HCT116 (cell line): ENCODE data around the gene ANKRD9. TPM values are rescaled to one million over a fixed set of nuclear protein-coding genes. Genes with fewer than 3 reads are reported as not detected.

Experiments
- ATAC-seq: fragments of 200-7000 bp; cut with Tn5 transposase; 2 replicates; pipeline ENCODE4 v1.9.1; 2020; ENCODE audit warnings: mild to moderate bottlenecking, moderate library complexity
- BruUV-seq: library from RNA; stranded (reverse); fragments of 400-500 nt; replicated peaks from 2 replicates; lab custom pipeline; 2021; lab: Mats Ljungman, UMichigan
- CTCF ChIA-PET: fragments of 300-600 bp; sonication (Branson Sonifier 250); formaldehyde crosslinking; loops from one replicate; lab custom pipeline; 2021; ENCODE audit warnings: antibody characterized with exemption; lab: Charles Lee
- POLR2A ChIA-PET: fragments of 300-600, 350-600 bp; sonication (Branson Sonifier 250); formaldehyde crosslinking; loops from one replicate; lab custom pipeline; 2021; ENCODE audit warnings: antibody characterized with exemption; lab: Charles Lee
- RAD21 ChIA-PET, 2 experiments: fragments of 300-600 bp; sonication (Branson Sonifier 250); formaldehyde crosslinking; loops; one replicate each; lab custom pipeline; 2023; ENCODE audit warnings: low total read pairs in 2 of 2; ENCODE audit not compliant: uncharacterized antibody in 2 of 2, unreplicated experiment in 2 of 2, low non-redundant PET in 1 of 2; lab: Charles Lee
- DNase-seq: peaks from one replicate; pipeline ENCODE4 v3.0.0-alpha.2; 2010; ENCODE audit warnings: low read depth, low spot score
- H2AFZ ChIP-seq: fragments of 200-600 bp; shearing (Covaris generic), sonication (generic); 2 replicates; pipeline ENCODE4 v1.6.1; 2017; ENCODE audit warnings: low read depth, mixed run types, mixed read lengths, antibody characterized with exemption, low read length; ENCODE audit not compliant: poor library complexity, severe bottlenecking
- H3K27ac ChIP-seq: 2 replicates; pipeline ENCODE4 v1.5.1; 2012; ENCODE audit warnings: low read depth, low read length
- H3K27me3 ChIP-seq: fragments of 200-600 bp; sonication (generic); 2 replicates; pipeline ENCODE4 v1.6.1; 2016; ENCODE audit warnings: mixed run types, low read length, mixed read lengths; ENCODE audit not compliant: insufficient read depth
- H3K36me3 ChIP-seq, 2 experiments: fragments of 200-500 bp in 1 of 2; fragments of 200-600 bp in 1 of 2; sonication (Bioruptor generic) in 1 of 2; sonication (generic) in 1 of 2; 2 replicates each; pipeline versions ENCODE4 v1.5.1 to v1.6.1; 2014 to 2016; ENCODE audit warnings: low read length in 2 of 2, inconsistent platforms in 1 of 2, mixed read lengths in 1 of 2, mixed run types in 1 of 2; ENCODE audit not compliant: insufficient read depth in 2 of 2, control insufficient read depth in 1 of 2
- H3K4me1 ChIP-seq, 2 experiments: fragments of 200-600 bp in 1 of 2; sonication (generic) in 1 of 2; 2 replicates each; pipeline versions ENCODE4 v1.5.1 to v1.6.1; 2012 to 2017; ENCODE audit warnings: low read length in 2 of 2, inconsistent platforms in 1 of 2, mild to moderate bottlenecking in 1 of 2, mixed read lengths in 1 of 2, mixed run types in 1 of 2, moderate library complexity in 1 of 2; ENCODE audit not compliant: insufficient read depth in 2 of 2, control insufficient read depth in 1 of 2
- H3K4me2 ChIP-seq: fragments of 200-600 bp; sonication (generic); 2 replicates; pipeline ENCODE4 v1.6.1; 2017; ENCODE audit warnings: mixed run types, low read length, mixed read lengths
- H3K4me3 ChIP-seq, 2 experiments: fragments of 200-600 bp in 1 of 2; sonication (generic) in 1 of 2; replicated peaks in 1 of 2; 2 replicates each; pipeline ENCODE4 v1.5.1; 2011 to 2016; ENCODE audit warnings: low read length in 2 of 2, control low read depth in 1 of 2, low read depth in 1 of 2, mild to moderate bottlenecking in 1 of 2, mixed read lengths in 1 of 2, mixed run types in 1 of 2
- H3K79me2 ChIP-seq: fragments of 200-600 bp; sonication (generic); 2 replicates; pipeline ENCODE4 v1.6.1; 2017; ENCODE audit warnings: mild to moderate bottlenecking, mixed run types, low read length, moderate library complexity, mixed read lengths; ENCODE audit not compliant: insufficient read depth
- H3K9ac ChIP-seq: fragments of 200-600 bp; sonication (generic); 2 replicates; pipeline ENCODE4 v1.6.1; 2016; ENCODE audit warnings: low read length, mixed read lengths
- H3K9me2 ChIP-seq: fragments of 200-600 bp; sonication (generic), shearing (Covaris generic); 2 replicates; pipeline ENCODE4 v1.6.1; 2017; ENCODE audit warnings: mixed run types, mild to moderate bottlenecking, moderate library complexity; ENCODE audit not compliant: insufficient read depth
- H3K9me3 ChIP-seq, 2 experiments: fragments of 200-500 bp in 1 of 2; fragments of 200-600 bp in 1 of 2; sonication (Bioruptor generic) in 1 of 2; sonication (generic) in 1 of 2; 2 replicates each; pipeline ENCODE4 v1.6.1; 2014 to 2017; ENCODE audit warnings: low read length in 2 of 2, mixed read lengths in 2 of 2, inconsistent platforms in 1 of 2, low read depth in 1 of 2, mild to moderate bottlenecking in 1 of 2, mixed run types in 1 of 2, moderate library complexity in 1 of 2; ENCODE audit not compliant: control insufficient read depth in 1 of 2, insufficient read depth in 1 of 2
- H4K20me1 ChIP-seq: fragments of 200-600 bp; sonication (generic), shearing (Covaris generic); 2 replicates; pipeline ENCODE4 v1.6.1; 2017; ENCODE audit warnings: mixed run types, mild to moderate bottlenecking, moderate library complexity; ENCODE audit not compliant: insufficient read depth
- ATF3 ChIP-seq: IDR thresholded peaks from 2 replicates; pipeline ENCODE4 v1.6.1; 2012
- CEBPB ChIP-seq: IDR thresholded peaks from 2 replicates; pipeline ENCODE4 v1.6.1; 2012; ENCODE audit warnings: low read depth
- ELF1 ChIP-seq: IDR thresholded peaks from 2 replicates; pipeline ENCODE4 v1.6.1; 2012; ENCODE audit warnings: low read depth, borderline replicate concordance
- EZH2 ChIP-seq: fragments of 200-600 bp; sonication (generic); IDR thresholded peaks from 2 replicates; pipeline ENCODE4 v1.6.1; 2017; ENCODE audit warnings: antibody characterized with exemption, mixed run types
- EZH2phosphoT487 ChIP-seq: fragments of 200-600 bp; IDR thresholded peaks from 2 replicates; pipeline ENCODE4 v1.6.1; 2018; ENCODE audit warnings: antibody characterized with exemption, borderline replicate concordance
- FOSL1 ChIP-seq: IDR thresholded peaks from 2 replicates; pipeline ENCODE4 v1.6.1; 2012; ENCODE audit warnings: low read depth
- POLR2A ChIP-seq: IDR thresholded peaks from 2 replicates; pipeline ENCODE4 v1.7.0; 2011; ENCODE audit warnings: borderline replicate concordance; ENCODE audit not compliant: insufficient read depth, insufficient read length; ENCODE audit errors: extremely low read depth
- POLR2AphosphoS5 ChIP-seq: IDR thresholded peaks from 2 replicates; pipeline ENCODE4 v1.6.1; 2011; ENCODE audit warnings: mild to moderate bottlenecking, low read depth, low read length, moderate library complexity
- RAD21 ChIP-seq: IDR thresholded peaks from 2 replicates; pipeline ENCODE4 v1.6.1; 2012; ENCODE audit warnings: low read depth, mild to moderate bottlenecking
- REST ChIP-seq: IDR thresholded peaks from 2 replicates; pipeline ENCODE4 v1.6.1; 2012; ENCODE audit warnings: low read depth
- TCF7L2 ChIP-seq: IDR thresholded peaks from 2 replicates; pipeline ENCODE4 v1.7.0; 2011; ENCODE audit warnings: borderline replicate concordance, inconsistent platforms; ENCODE audit not compliant: insufficient read depth, insufficient read length; ENCODE audit errors: extremely low read depth
- ZBTB33 ChIP-seq: IDR thresholded peaks from 2 replicates; pipeline ENCODE4 v1.6.1; 2011; ENCODE audit warnings: mild to moderate bottlenecking, low read length, moderate library complexity; ENCODE audit not compliant: insufficient replicate concordance; ENCODE audit errors: extremely low read depth
- ZFX ChIP-seq: fragments of 450-650 bp; IDR thresholded peaks from 2 replicates; pipeline ENCODE4 v1.6.1; 2017
- intact Hi-C: fragments of 100-400 bp; cut with micrococcal nuclease; formaldehyde crosslinking; loops from 2 replicates; pipeline ENCODE4 v1.10.0; 2022
- total RNA-seq: library from RNA; stranded (reverse); gene quantifications from one replicate; pipeline ENCODE4 v1.2.1, GENCODE V29; 2021; ENCODE audit not compliant: unreplicated experiment

Gene ANKRD9
- total RNA-seq, 1 experiment from 2014 or later = 29.0 TPM

DNA sequence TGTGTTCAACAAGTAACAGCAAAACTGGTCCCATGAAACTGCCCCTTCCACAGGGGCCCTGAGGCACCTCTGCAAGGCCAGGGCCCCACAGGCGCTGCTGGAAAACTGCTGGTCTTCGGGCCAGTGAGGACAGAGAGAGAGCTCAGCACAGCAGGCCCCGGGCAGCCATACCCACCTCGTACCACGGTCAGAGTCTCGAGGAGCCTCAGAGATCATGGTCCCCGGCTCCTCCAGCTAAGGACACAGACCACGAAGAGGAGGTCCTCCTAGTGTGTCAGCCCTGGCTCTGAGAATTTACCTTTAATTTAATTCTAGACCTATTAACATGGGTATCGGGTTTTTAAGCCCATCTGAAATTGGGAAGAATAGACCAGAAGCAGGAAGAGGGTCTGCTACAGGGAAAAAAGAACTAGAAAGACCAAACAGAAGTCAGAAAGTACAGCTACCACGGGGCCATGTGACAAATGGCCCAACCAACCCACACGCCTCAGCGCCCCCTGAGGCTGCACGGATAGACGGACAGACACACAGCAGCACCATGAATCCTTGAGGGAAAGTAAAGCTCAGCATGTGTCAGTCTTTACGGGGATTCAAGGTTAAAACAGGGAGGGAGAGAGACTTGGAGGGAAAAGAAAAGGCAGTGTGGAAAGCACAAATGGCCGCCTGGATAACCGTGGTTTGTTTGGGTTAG lies 22.9 kb downstream of the ANKRD9 start:
- ATAC-seq (no peak), DNase-seq (no peak)
- intact Hi-C loops = no loop called here
- H3K9ac ChIP-seq = no peak overlapping the region
- BruUV-seq = no TSS peak
- ChIA-PET POLR2A (no interaction called here), RAD21 (no interaction called here), CTCF (no interaction called here)
- no peaks in the 10 kb centered on the region for H3K9me3 ChIP-seq
- H2AFZ ChIP-seq = no peak overlapping the region
- TF ChIP-seq CEBPB = no peak
- no peak for TF ChIP-seq RAD21
- no peak for TF ChIP-seq EZH2phosphoT487
- TF ChIP-seq ZFX = no peak
- no peak for TF ChIP-seq POLR2AphosphoS5
- no peak for TF ChIP-seq POLR2A
- no peak for TF ChIP-seq EZH2
- no peak for TF ChIP-seq ATF3
- no peak for TF ChIP-seq TCF7L2
- no peak for TF ChIP-seq ZBTB33
- no peak for TF ChIP-seq FOSL1
- no peak for TF ChIP-seq ELF1
- no peak for TF ChIP-seq REST
- H3K9me2 ChIP-seq = no peaks in the 10 kb centered on the region
- H4K20me1 ChIP-seq = no peaks in the 10 kb centered on the region
- H3K4me1 ChIP-seq = peaks cover 3 to 20% of the 10 kb centered on the region in 2 experiments; a peak in 3 of 4 replicates
- no peak overlapping the region for H3K4me3 ChIP-seq
- no peaks in the 10 kb centered on the region for H3K27me3 ChIP-seq
- H3K4me2 ChIP-seq = no peak overlapping the region
- no peaks in the 10 kb centered on the region for H3K79me2 ChIP-seq
- no peak overlapping the region for H3K27ac ChIP-seq
- no peaks in the 10 kb centered on the region for H3K36me3 ChIP-seq
